CD4-positive, alpha-beta T cell treated with Interleukin-15 for 4 hours (primary cell): ENCODE results near the gene TLR9.
"Not testable (repeated sequence)": the region's sequence is repeated elsewhere in the genome, so short reads cannot be mapped to it uniquely, and the experiment has no call there.

Experiments
- DNase-seq: peaks from one replicate; pipeline ENCODE4 v3.0.0-alpha.2; 2020; ENCODE audit warnings: low spot score

Gene TLR9

GRCh38 chr3:52194485-52195290 lies 30.8 kb downstream of the TLR9 start:
- DNase-seq, result no peak

- no peak for DNase-seq
Observed at GRCh38 chr3:52193065-52193464, 32.4 kb downstream of the TLR9 start.

GRCh38 chr3:52191663-52192062 lies 33.8 kb downstream of the TLR9 start:
- no peak for DNase-seq

- no peak for DNase-seq
Observed at GRCh38 chr3:52190294-52191074, 35.0 kb downstream of the TLR9 start.

- no peak for DNase-seq
Observed at GRCh38 chr3:52188556-52188955, 36.9 kb downstream of the TLR9 start.

- DNase-seq, result no peak
Observed at GRCh38 chr3:52186729-52187128, 38.7 kb downstream of the TLR9 start.

- no peak for DNase-seq
Observed at GRCh38 chr3:52185837-52186236, 39.6 kb downstream of the TLR9 start.

- no peak for DNase-seq
Observed at GRCh38 chr3:52185311-52185710, 40.1 kb downstream of the TLR9 start.

- DNase-seq, result no peak
Observed at GRCh38 chr3:52184690-52185089, 40.8 kb downstream of the TLR9 start.

GRCh38 chr3:52183786-52184445 lies 41.5 kb downstream of the TLR9 start:
- no peak for DNase-seq

- no peak for DNase-seq
Observed at GRCh38 chr3:52182691-52183090, 42.8 kb downstream of the TLR9 start.

GRCh38 chr3:52182196-52182595 lies 43.2 kb downstream of the TLR9 start:
- no peak for DNase-seq

GRCh38 chr3:52181543-52181942 lies 43.9 kb downstream of the TLR9 start:
- DNase-seq, result no peak

GRCh38 chr3:52178537-52178936 lies 46.9 kb downstream of the TLR9 start:
- no peak for DNase-seq

GRCh38 chr3:52178126-52178525 lies 47.3 kb downstream of the TLR9 start:
- not testable (repeated sequence) for DNase-seq

GRCh38 chr3:52177701-52178042 lies 47.8 kb downstream of the TLR9 start:
- DNase-seq, result no peak

- no peak for DNase-seq
Observed at GRCh38 chr3:52176951-52177700, 48.3 kb downstream of the TLR9 start.

- DNase-seq, result no peak
Observed at GRCh38 chr3:52176180-52176752, 49.2 kb downstream of the TLR9 start.

GRCh38 chr3:52175416-52176179 lies 49.8 kb downstream of the TLR9 start:
- no peak for DNase-seq

- DNase-seq, result no peak
Observed at GRCh38 chr3:52174896-52175295, 50.5 kb downstream of the TLR9 start.

GRCh38 chr3:52173101-52173500 lies 52.3 kb downstream of the TLR9 start:
- no peak for DNase-seq
